HUES48 (cell line): ENCODE results near the gene FEV.
A peak's percentile ranks its signal among the peaks of the same experiment; 100 is the strongest.

Experiments used
- H3K27ac ChIP-seq: one replicate; pipeline ENCODE4 v1.7.0; 2013; ENCODE audit warnings: low read depth, low read length, inconsistent platforms
- H3K27me3 ChIP-seq: 2 replicates; pipeline ENCODE4 v1.6.1; 2013; ENCODE audit warnings: mild to moderate bottlenecking, low read length; ENCODE audit not compliant: control insufficient read depth, insufficient read depth
- H3K36me3 ChIP-seq: 2 replicates; pipeline ENCODE4 v1.6.1; 2013; ENCODE audit warnings: low read length; ENCODE audit not compliant: control insufficient read depth, insufficient read depth
- H3K4me1 ChIP-seq: 2 replicates; pipeline ENCODE4 v1.6.1; 2013; ENCODE audit warnings: mild to moderate bottlenecking, low read length; ENCODE audit not compliant: control insufficient read depth, insufficient read depth
- H3K4me3 ChIP-seq: 2 replicates; pipeline ENCODE4 v1.5.1; 2013; ENCODE audit warnings: mild to moderate bottlenecking, low read depth, low read length
- H3K9ac ChIP-seq: 2 replicates; pipeline ENCODE4 v1.6.1; 2013; ENCODE audit warnings: mild to moderate bottlenecking, low read depth, low read length, moderate library complexity
- H3K9me3 ChIP-seq: 2 replicates; pipeline ENCODE4 v1.6.1; 2013; ENCODE audit warnings: low read length; ENCODE audit not compliant: control insufficient read depth, insufficient read depth

Gene FEV

GRCh38 chr2:218991674-218992168, 6.7 kb upstream of the FEV start:
- H3K27me3 ChIP-seq: peaks cover 100% of the 10 kb centered on the region
- H3K36me3 ChIP-seq: no peaks in the 10 kb centered on the region

GRCh38 chr2:218990612-218991011, 5.6 kb upstream of the FEV start:
- Histone ChIP-seq H3K9me3 (no peaks in the 10 kb centered on the region), H3K36me3 (no peaks in the 10 kb centered on the region), H3K4me1 (peaks cover 9% of the 10 kb centered on the region; the same call in 1 of the 2 replicates), H3K4me3 (no peak overlapping the region), H3K27ac (no peak overlapping the region), H3K9ac (no peak overlapping the region), H3K27me3 (peaks cover 100% of the 10 kb centered on the region)

More at GRCh38 chr2:218991674-218992168, 6.7 kb upstream of the FEV start:
- Histone ChIP-seq H3K9me3 (no peaks in the 10 kb centered on the region), H3K4me3 (no peak overlapping the region), H3K27ac (no peak overlapping the region), H3K9ac (no peak overlapping the region), H3K4me1 (peaks cover 13% of the 10 kb centered on the region; the same call in 1 of the 2 replicates)

- Histone ChIP-seq H3K36me3 (no peaks in the 10 kb centered on the region), H3K4me3 (no peak overlapping the region), H3K9ac (no peak overlapping the region), H3K9me3 (no peaks in the 10 kb centered on the region), H3K4me1 (peaks cover 9% of the 10 kb centered on the region; the same call in 1 of the 2 replicates), H3K27me3 (peaks cover 100% of the 10 kb centered on the region), H3K27ac (no peak overlapping the region)
Measured at GRCh38 chr2:218990052-218990451, 5.1 kb upstream of the FEV start.

GRCh38 chr2:218988650-218989049, 3.7 kb upstream of the FEV start:
- Histone ChIP-seq H3K4me3 (no peak overlapping the region), H3K4me1 (peaks cover 4% of the 10 kb centered on the region; the same call in 1 of the 2 replicates), H3K9ac (no peak overlapping the region), H3K27me3 (peaks cover 100% of the 10 kb centered on the region), H3K27ac (no peak overlapping the region), H3K36me3 (no peaks in the 10 kb centered on the region), H3K9me3 (no peaks in the 10 kb centered on the region)

- no peak overlapping the region for H3K4me3 ChIP-seq
- no peak overlapping the region for H3K9ac ChIP-seq
- peaks cover 100% of the 10 kb centered on the region for H3K27me3 ChIP-seq
- no peak overlapping the region for H3K27ac ChIP-seq
- peaks cover 1% of the 10 kb centered on the region; the same call in 1 of the 2 replicates for H3K4me1 ChIP-seq
- H3K36me3 ChIP-seq: no peaks in the 10 kb centered on the region
- H3K9me3 ChIP-seq: no peaks in the 10 kb centered on the region
Measured at GRCh38 chr2:218988164-218988563, 3.2 kb upstream of the FEV start.

- no peaks in the 10 kb centered on the region for H3K9me3 ChIP-seq
- H3K4me3 ChIP-seq: no peak overlapping the region
- no peaks in the 10 kb centered on the region for H3K36me3 ChIP-seq
- H3K4me1 ChIP-seq: no peaks in the 10 kb centered on the region; the same call in 1 of the 2 replicates
- H3K27ac ChIP-seq: no peak overlapping the region
- H3K9ac ChIP-seq: no peak overlapping the region
- H3K27me3 ChIP-seq: peaks cover 100% of the 10 kb centered on the region
Measured at GRCh38 chr2:218986148-218986761, 1.3 kb upstream of the FEV start.

GRCh38 chr2:218985325-218986091, 524 bp upstream of the FEV start:
- no peaks in the 10 kb centered on the region for H3K36me3 ChIP-seq
- no peaks in the 10 kb centered on the region for H3K9me3 ChIP-seq
- H3K9ac ChIP-seq: no peak overlapping the region
- no peaks in the 10 kb centered on the region; the same call in 1 of the 2 replicates for H3K4me1 ChIP-seq
- H3K27ac ChIP-seq: no peak overlapping the region
- peaks cover 99% of the 10 kb centered on the region for H3K27me3 ChIP-seq
- no peak overlapping the region; the same call in 1 of the 2 replicates for H3K4me3 ChIP-seq

- Histone ChIP-seq H3K27ac (no peak overlapping the region), H3K4me1 (no peaks in the 10 kb centered on the region; the same call in 1 of the 2 replicates), H3K9ac (no peak overlapping the region), H3K9me3 (no peaks in the 10 kb centered on the region), H3K4me3 (peak overlapping the region; percentile 41; the same call in 1 of the 2 replicates), H3K36me3 (no peaks in the 10 kb centered on the region), H3K27me3 (peaks cover 98% of the 10 kb centered on the region)
Measured at GRCh38 chr2:218984239-218985020, 554 bp downstream of the FEV start.

- Histone ChIP-seq H3K4me3 (no peak overlapping the region), H3K9ac (no peak overlapping the region)
Measured at GRCh38 chr2:218983934-218984238, 1.1 kb downstream of the FEV start.

GRCh38 chr2:218983263-218983933, 1.6 kb downstream of the FEV start:
- Histone ChIP-seq H3K4me1 (no peaks in the 10 kb centered on the region; the same call in 1 of the 2 replicates), H3K9ac (no peak overlapping the region), H3K36me3 (no peaks in the 10 kb centered on the region), H3K9me3 (no peaks in the 10 kb centered on the region), H3K4me3 (no peak overlapping the region), H3K27ac (no peak overlapping the region), H3K27me3 (peaks cover 97% of the 10 kb centered on the region)

More at GRCh38 chr2:218983934-218984238, 1.1 kb downstream of the FEV start:
- Histone ChIP-seq H3K27me3 (peaks cover 97% of the 10 kb centered on the region), H3K9me3 (no peaks in the 10 kb centered on the region), H3K36me3 (no peaks in the 10 kb centered on the region), H3K4me1 (no peaks in the 10 kb centered on the region; the same call in 1 of the 2 replicates), H3K27ac (no peak overlapping the region)
